GM20000 (cell line): ENCODE results near the gene CLRN3.

Experiments used
- DNase-seq: peaks from one replicate; pipeline ENCODE4 v3.0.0; 2012; ENCODE audit warnings: low spot score
- CTCF ChIP-seq: IDR thresholded peaks from 2 replicates; pipeline ENCODE4 v1.5.1; 2012; ENCODE audit warnings: mild to moderate bottlenecking, control low read depth; ENCODE audit errors: extremely low read depth, missing control alignments

CLRN3 gene

GRCh38 chr10:127918572-127918971 is 25.8 kb upstream of the CLRN3 start:
- no peak for DNase-seq

GRCh38 chr10:127916826-127917225 is 24.1 kb upstream of the CLRN3 start:
- no peak for DNase-seq
- no peak for TF ChIP-seq CTCF

More at GRCh38 chr10:127918572-127918971, 25.8 kb upstream of the CLRN3 start:
- no peak for TF ChIP-seq CTCF

- TF ChIP-seq CTCF, result no peak
- no peak for DNase-seq
Observed at GRCh38 chr10:127915324-127915723, 22.6 kb upstream of the CLRN3 start.

GRCh38 chr10:127913368-127913759 is 20.6 kb upstream of the CLRN3 start:
- DNase-seq, result no peak
- no peak for TF ChIP-seq CTCF

GRCh38 chr10:127912607-127913367 is 20.0 kb upstream of the CLRN3 start:
- TF ChIP-seq CTCF, result no peak
- DNase-seq, result no peak

- TF ChIP-seq CTCF, result no peak
- no peak for DNase-seq
Observed at GRCh38 chr10:127911867-127912257, 19.1 kb upstream of the CLRN3 start.

GRCh38 chr10:127911218-127911866 is 18.6 kb upstream of the CLRN3 start:
- TF ChIP-seq CTCF, result no peak
- no peak for DNase-seq
